ENCODE data around the gene AJM1.

The AJM1 gene

DNA sequence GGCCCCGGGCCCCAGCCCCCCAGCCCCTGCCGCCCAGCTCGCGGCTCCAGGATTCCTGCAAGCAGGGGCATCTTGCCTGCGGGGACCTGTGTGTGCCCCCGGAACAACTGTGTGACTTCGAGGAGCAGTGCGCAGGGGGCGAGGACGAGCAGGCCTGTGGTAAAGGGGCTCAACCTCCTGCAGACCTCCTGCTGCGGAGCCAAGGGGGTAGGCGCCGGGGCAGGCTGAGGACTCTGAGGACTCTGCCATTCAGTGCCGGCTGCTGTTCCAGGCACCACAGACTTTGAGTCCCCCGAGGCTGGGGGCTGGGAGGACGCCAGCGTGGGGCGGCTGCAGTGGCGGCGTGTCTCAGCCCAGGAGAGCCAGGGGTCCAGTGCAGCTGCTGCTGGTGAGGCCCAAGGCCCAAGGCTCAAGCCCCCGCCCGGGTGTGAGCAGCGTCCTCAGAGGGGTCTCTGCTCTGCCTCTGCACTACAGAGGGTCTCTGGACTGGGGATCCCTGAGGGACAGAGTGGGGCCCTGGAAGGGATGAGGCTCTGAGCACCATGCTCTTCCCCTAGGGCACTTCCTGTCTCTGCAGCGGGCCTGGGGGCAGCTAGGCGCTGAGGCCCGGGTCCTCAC lies 13.3 kb downstream of the AJM1 start:
- DNase-seq (ENCODE audit: low spot score), result no peak
- TF ChIP-seq CTCF (IDR thresholded peaks at IDR 0.05; ENCODE audit: extremely low read depth, missing control alignments), result no peak

- no peak for DNase-seq (ENCODE audit: low spot score)
- no peak for TF ChIP-seq CTCF (IDR thresholded peaks at IDR 0.05; ENCODE audit: extremely low read depth, missing control alignments)
These were observed 13.8 kb downstream of the AJM1 start for GRCh38 chr9:136856079-136856476.

GRCh38 chr9:136856541-136857141 lies 14.4 kb downstream of the AJM1 start:
- no peak for DNase-seq (ENCODE audit: low spot score)
- no peak for TF ChIP-seq CTCF (IDR thresholded peaks at IDR 0.05; ENCODE audit: extremely low read depth, missing control alignments)

GRCh38 chr9:136857166-136857565 lies 14.9 kb downstream of the AJM1 start:
- DNase-seq (ENCODE audit: low spot score), result no peak
- TF ChIP-seq CTCF (IDR thresholded peaks at IDR 0.05; ENCODE audit: extremely low read depth, missing control alignments), result no peak

- DNase-seq (ENCODE audit: low spot score), result no peak
- no peak for TF ChIP-seq CTCF (IDR thresholded peaks at IDR 0.05; ENCODE audit: extremely low read depth, missing control alignments)
These were observed 15.5 kb downstream of the AJM1 start for GRCh38 chr9:136857581-136858412.

DNA sequence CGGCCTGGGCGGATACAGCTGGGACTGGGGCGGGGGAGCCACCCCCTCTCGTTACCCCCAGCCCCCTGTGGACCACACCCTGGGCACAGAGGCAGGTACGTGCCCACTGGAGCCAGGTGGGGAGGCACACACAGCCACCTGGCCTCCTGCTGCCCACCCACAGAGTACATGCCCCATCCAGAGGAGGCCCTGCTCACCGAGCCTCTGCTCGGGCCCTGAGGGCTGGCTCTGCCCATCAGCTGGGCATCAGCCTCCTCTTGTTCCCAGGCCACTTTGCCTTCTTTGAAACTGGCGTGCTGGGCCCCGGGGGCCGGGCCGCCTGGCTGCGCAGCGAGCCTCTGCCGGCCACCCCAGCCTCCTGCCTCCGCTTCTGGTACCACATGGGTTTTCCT lies 16.2 kb downstream of the AJM1 start:
- no peak for DNase-seq (ENCODE audit: low spot score)
- TF ChIP-seq CTCF (IDR thresholded peaks at IDR 0.05; ENCODE audit: extremely low read depth, missing control alignments), result no peak
